ENCODE data around the gene GNG13. TPM values are rescaled to one million over a fixed set of nuclear protein-coding genes. Genes with fewer than 3 reads are reported as not detected.
"Not testable (repeated sequence)": the region's sequence is repeated elsewhere in the genome, so short reads cannot be mapped to it uniquely, and the experiment has no call there.

The GNG13 gene
- total RNA-seq, 2 experiments from 2014 or later, result not detected

GRCh38 chr16:779561-779960 lies 21.0 kb downstream of the GNG13 start:
- H3K4me1 Mint-ChIP-seq, result peaks cover 2% of the 10 kb centered on the region
- no peak overlapping the region for H3K27ac Mint-ChIP-seq
- DNase-seq, result no peak
- no peak overlapping the region for H3K4me3 Mint-ChIP-seq
- no peaks in the 10 kb centered on the region for H3K36me3 Mint-ChIP-seq
- H3K27me3 Mint-ChIP-seq, result peaks cover 2% of the 10 kb centered on the region
- no peak for ATAC-seq (ENCODE audit: low read depth)
- H3K9me3 Mint-ChIP-seq, result no peaks in the 10 kb centered on the region
- POLR2A ChIA-PET, result no interaction called here

DNA sequence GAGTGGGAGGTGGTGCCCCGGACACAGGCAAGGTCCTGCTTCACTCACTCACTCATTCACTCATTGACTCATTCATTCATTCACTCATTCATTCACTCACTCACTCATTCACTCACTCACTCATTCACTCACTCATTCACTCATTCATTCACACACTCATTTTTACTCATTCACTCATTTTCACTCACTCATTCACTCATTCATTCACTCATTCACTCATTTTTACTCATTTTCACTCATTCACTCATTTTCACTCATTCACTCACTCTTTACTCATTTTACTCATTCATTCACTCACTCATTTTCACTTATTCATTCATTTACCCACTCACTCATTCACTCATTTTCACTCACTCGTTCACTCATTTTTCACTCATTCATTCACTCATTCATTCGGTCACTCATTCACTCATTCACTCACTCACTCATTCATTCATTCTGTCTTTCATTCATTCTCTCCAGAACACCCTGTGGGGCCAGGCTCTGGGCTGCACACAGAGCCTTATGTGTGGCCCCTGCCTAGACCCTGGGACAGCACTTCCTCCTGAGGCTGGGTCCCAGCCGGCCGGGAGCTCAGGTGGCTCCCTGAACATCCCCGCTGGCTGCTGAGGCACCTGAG lies 21.5 kb downstream of the GNG13 start:
- H3K4me3 Mint-ChIP-seq, result no peak overlapping the region
- H3K27ac Mint-ChIP-seq, result no peak overlapping the region
- H3K27me3 Mint-ChIP-seq, result peaks cover 2% of the 10 kb centered on the region
- DNase-seq (no peak), ATAC-seq (ENCODE audit: low read depth) (no peak)
- POLR2A ChIA-PET, result no interaction called here
- H3K36me3 Mint-ChIP-seq, result no peaks in the 10 kb centered on the region
- H3K4me1 Mint-ChIP-seq, result peaks cover 2% of the 10 kb centered on the region
- H3K9me3 Mint-ChIP-seq, result no peaks in the 10 kb centered on the region

- ATAC-seq (ENCODE audit: low read depth), result no peak
- DNase-seq, result no peak
- POLR2A ChIA-PET, result no interaction called here
- Mint-ChIP-seq H3K36me3 (no peaks in the 10 kb centered on the region), H3K4me1 (peaks cover 2% of the 10 kb centered on the region), H3K4me3 (no peak overlapping the region), H3K9me3 (no peaks in the 10 kb centered on the region), H3K27me3 (peaks cover 2% of the 10 kb centered on the region), H3K27ac (no peak overlapping the region)
Observed at GRCh38 chr16:778447-778846, 22.1 kb downstream of the GNG13 start.

DNA sequence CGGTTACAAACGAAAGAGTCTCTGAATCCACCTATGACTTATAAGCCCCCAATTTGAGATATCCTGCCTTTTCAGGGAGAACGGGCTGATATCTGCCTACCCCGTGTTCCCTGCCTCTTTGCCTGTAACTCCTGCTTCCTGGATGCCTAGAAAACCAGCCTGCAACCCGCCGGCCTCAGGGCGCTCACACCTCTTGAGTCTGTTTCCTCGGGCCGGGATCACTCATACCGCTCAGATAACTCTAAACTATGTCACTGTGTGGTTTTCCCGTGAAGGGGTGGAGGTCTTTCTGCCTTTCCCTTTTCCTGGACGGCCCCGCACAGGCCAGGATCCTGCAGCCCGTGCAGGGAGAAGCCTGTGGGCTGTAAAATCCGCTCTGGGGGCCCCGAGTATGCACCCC lies 22.7 kb downstream of the GNG13 start:
- DNase-seq, result no peak
- ATAC-seq (ENCODE audit: low read depth), result no peak
- Mint-ChIP-seq H3K36me3 (no peaks in the 10 kb centered on the region), H3K9me3 (no peaks in the 10 kb centered on the region), H3K27me3 (peaks cover 2% of the 10 kb centered on the region), H3K4me1 (peaks cover 2% of the 10 kb centered on the region), H3K27ac (no peak overlapping the region), H3K4me3 (no peak overlapping the region)
- POLR2A ChIA-PET, result no interaction called here

GRCh38 chr16:776824-777223 lies 23.7 kb downstream of the GNG13 start:
- H3K4me3 Mint-ChIP-seq, result no peak overlapping the region
- no peaks in the 10 kb centered on the region for H3K36me3 Mint-ChIP-seq
- peaks cover 2% of the 10 kb centered on the region for H3K27me3 Mint-ChIP-seq
- H3K4me1 Mint-ChIP-seq, result peaks cover 2% of the 10 kb centered on the region
- DNase-seq, result no peak
- ATAC-seq (ENCODE audit: low read depth), result no peak
- H3K9me3 Mint-ChIP-seq, result no peaks in the 10 kb centered on the region
- no peak overlapping the region for H3K27ac Mint-ChIP-seq
- POLR2A ChIA-PET, result no interaction called here

- POLR2A ChIA-PET; H3K4me3 Mint-ChIP-seq; H3K27ac Mint-ChIP-seq; H3K27me3 Mint-ChIP-seq; DNase-seq; H3K4me1 Mint-ChIP-seq; ATAC-seq (ENCODE audit: low read depth); H3K36me3 Mint-ChIP-seq; H3K9me3 Mint-ChIP-seq: not testable (repeated sequence)
Observed at GRCh38 chr16:776298-776697, 24.2 kb downstream of the GNG13 start.

- Mint-ChIP-seq H3K27ac (no peak overlapping the region), H3K27me3 (peaks cover 2% of the 10 kb centered on the region), H3K9me3 (no peaks in the 10 kb centered on the region), H3K4me3 (no peak overlapping the region), H3K36me3 (no peaks in the 10 kb centered on the region), H3K4me1 (peaks cover 2% of the 10 kb centered on the region)
- POLR2A ChIA-PET, result no interaction called here
- ATAC-seq (ENCODE audit: low read depth), result no peak
- no peak for DNase-seq
Observed at GRCh38 chr16:775236-775796, 25.2 kb downstream of the GNG13 start.

- ATAC-seq (ENCODE audit: low read depth), result no peak
- Mint-ChIP-seq H3K9me3 (no peaks in the 10 kb centered on the region), H3K27ac (no peak overlapping the region), H3K27me3 (peaks cover 2% of the 10 kb centered on the region), H3K36me3 (no peaks in the 10 kb centered on the region), H3K4me3 (no peak overlapping the region), H3K4me1 (peaks cover 2% of the 10 kb centered on the region)
- DNase-seq, result no peak
- POLR2A ChIA-PET, result interaction anchor here (1.0 kb wide), 1 partner anchor 30 kb away, joined by 7 read pairs; no protein-coding TSS in a partner anchor
Observed at GRCh38 chr16:774086-775001, 26.2 kb downstream of the GNG13 start.

DNA sequence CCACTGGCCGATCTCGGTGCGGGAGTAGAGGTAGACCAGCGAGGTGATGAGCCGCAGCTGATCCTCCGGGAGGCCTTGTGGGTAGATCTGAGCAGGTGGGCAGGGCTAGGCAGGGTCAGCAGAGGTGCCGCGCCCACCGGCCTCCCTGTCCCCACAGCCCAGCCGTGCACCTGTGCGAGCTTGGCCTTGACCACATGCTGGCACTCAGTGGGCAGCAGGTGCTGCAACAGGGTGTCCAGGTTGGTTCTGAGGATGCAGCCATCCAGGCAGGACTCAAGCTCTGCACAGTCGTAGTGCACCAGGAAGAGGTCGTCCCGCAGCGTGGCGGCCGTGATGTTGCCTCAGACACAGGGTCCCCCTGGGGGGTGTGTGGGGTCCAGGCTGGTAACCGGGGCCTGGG lies 27.6 kb downstream of the GNG13 start:
- H3K4me3 Mint-ChIP-seq, result no peak overlapping the region
- ATAC-seq (ENCODE audit: low read depth) (no peak), DNase-seq (no peak)
- POLR2A ChIA-PET, result interaction anchor here (1.0 kb wide), 1 partner anchor 28 kb away, joined by 7 read pairs; no protein-coding TSS in a partner anchor
- peaks cover 2% of the 10 kb centered on the region for H3K27me3 Mint-ChIP-seq
- peaks cover 2% of the 10 kb centered on the region for H3K4me1 Mint-ChIP-seq
- no peak overlapping the region for H3K27ac Mint-ChIP-seq
- no peaks in the 10 kb centered on the region for H3K36me3 Mint-ChIP-seq
- no peaks in the 10 kb centered on the region for H3K9me3 Mint-ChIP-seq

DNA sequence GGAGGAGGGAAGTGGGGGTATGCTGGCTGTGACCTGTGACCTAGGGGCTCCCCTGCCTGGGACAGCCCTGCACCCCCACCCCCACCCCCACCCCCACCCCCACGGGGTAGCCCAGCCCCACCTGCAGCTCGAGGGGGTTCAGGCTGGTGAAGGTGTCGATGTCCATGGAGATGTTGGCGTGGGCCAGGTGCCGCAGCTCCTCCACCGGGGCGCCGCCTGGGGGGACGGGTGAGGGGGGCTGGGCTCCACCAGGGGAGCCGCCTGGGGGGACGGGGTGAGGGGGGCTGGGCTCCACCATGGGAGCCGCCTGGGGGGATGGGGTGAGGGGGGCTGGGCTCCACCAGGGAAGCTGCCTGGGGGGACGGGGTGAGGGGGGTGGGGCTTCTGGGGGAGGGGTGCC lies 30.1 kb downstream of the GNG13 start:
- H3K4me1 Mint-ChIP-seq, result no peaks in the 10 kb centered on the region
- H3K27me3 Mint-ChIP-seq, result no peaks in the 10 kb centered on the region

GRCh38 chr16:769934-770333 lies 30.6 kb downstream of the GNG13 start:
- DNase-seq (no peak), ATAC-seq (ENCODE audit: low read depth) (no peak)
- H3K27ac Mint-ChIP-seq, result no peak overlapping the region
- POLR2A ChIA-PET, result no interaction called here
- no peaks in the 10 kb centered on the region for H3K9me3 Mint-ChIP-seq
- no peaks in the 10 kb centered on the region for H3K27me3 Mint-ChIP-seq
- H3K36me3 Mint-ChIP-seq, result no peaks in the 10 kb centered on the region
- H3K4me1 Mint-ChIP-seq, result no peaks in the 10 kb centered on the region
- H3K4me3 Mint-ChIP-seq, result no peak overlapping the region

More for the DNA sequence above, 30.1 kb downstream of the GNG13 start:
- ATAC-seq (ENCODE audit: low read depth), result no peak
- H3K9me3 Mint-ChIP-seq, result no peaks in the 10 kb centered on the region
- POLR2A ChIA-PET, result no interaction called here
- no peak overlapping the region for H3K4me3 Mint-ChIP-seq
- no peaks in the 10 kb centered on the region for H3K36me3 Mint-ChIP-seq
- H3K27ac Mint-ChIP-seq, result no peak overlapping the region
- no peak for DNase-seq

DNA sequence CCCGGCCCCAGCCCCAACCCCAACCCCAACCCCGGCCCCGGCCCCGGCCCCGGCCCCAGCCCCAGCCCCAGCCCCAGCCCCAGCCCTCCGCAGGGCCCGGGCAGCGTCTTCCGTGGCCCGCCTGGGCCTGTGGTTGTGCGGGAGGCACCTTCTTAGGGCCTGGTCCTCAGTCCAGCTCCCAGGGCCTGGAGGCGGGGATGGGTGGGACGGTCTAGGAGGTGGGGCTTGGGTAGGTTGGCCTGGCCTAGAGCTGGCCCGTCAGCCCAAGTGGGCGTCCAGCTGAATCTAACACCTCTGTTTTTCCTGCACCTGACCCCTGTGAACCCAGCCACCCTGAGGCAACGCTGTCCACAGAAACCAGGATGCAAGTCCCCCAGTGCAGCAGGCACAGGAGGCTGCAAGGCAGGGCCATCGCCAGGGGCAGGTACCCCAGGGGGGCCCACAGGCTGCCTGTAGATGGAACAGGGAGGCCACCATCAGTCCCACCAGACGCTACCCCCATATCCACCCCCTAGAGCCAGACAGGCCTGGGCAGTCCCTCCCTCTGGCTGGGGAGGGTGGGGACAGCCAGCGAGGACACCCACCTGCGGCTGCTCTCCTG lies 31.2 kb downstream of the GNG13 start:
- Mint-ChIP-seq H3K27me3 (no peaks in the 10 kb centered on the region), H3K27ac (no peak overlapping the region), H3K4me3 (no peak overlapping the region), H3K9me3 (no peaks in the 10 kb centered on the region), H3K36me3 (no peaks in the 10 kb centered on the region), H3K4me1 (no peaks in the 10 kb centered on the region)
- ATAC-seq (ENCODE audit: low read depth), result no peak
- POLR2A ChIA-PET, result no interaction called here
- DNase-seq, result no peak

GRCh38 chr16:768428-768827 lies 32.1 kb downstream of the GNG13 start:
- H3K27ac Mint-ChIP-seq, result no peak overlapping the region
- ATAC-seq (ENCODE audit: low read depth) (no peak), DNase-seq (no peak)
- H3K4me1 Mint-ChIP-seq, result no peaks in the 10 kb centered on the region
- H3K9me3 Mint-ChIP-seq, result no peaks in the 10 kb centered on the region
- H3K4me3 Mint-ChIP-seq, result no peak overlapping the region
- POLR2A ChIA-PET, result no interaction called here
- H3K27me3 Mint-ChIP-seq, result no peaks in the 10 kb centered on the region
- H3K36me3 Mint-ChIP-seq, result no peaks in the 10 kb centered on the region

Data from activated naive CD8-positive, alpha-beta T cell treated with anti-CD3 and anti-CD28 coated beads, Interleukin-2, amount 10 ng/mL, durations not matched to agents 7 days and 5 days (primary cell).